Measurements from ENCODE around the gene RHOBTB3.
"Not testable (repeated sequence)": the region's sequence is repeated elsewhere in the genome, so short reads cannot be mapped to it uniquely, and the experiment has no call there.

The RHOBTB3 gene

GRCh38 chr5:95713246-95713645, 17.9 kb upstream of the RHOBTB3 start:
- not testable (repeated sequence) for DNase-seq (ENCODE audit: low read depth, low spot score)

GRCh38 chr5:95713960-95714710, 17.0 kb upstream of the RHOBTB3 start:
- no peak for DNase-seq (ENCODE audit: low read depth, low spot score)

GRCh38 chr5:95715799-95716461, 15.2 kb upstream of the RHOBTB3 start:
- DNase-seq (ENCODE audit: low read depth, low spot score), result no peak

- DNase-seq (ENCODE audit: low read depth, low spot score), result no peak
These were observed 13.7 kb upstream of the RHOBTB3 start for GRCh38 chr5:95717439-95717838.

- no peak for DNase-seq (ENCODE audit: low read depth, low spot score)
These were observed 12.9 kb upstream of the RHOBTB3 start for GRCh38 chr5:95718203-95718602.

- DNase-seq (ENCODE audit: low read depth, low spot score), result no peak
These were observed 12.4 kb upstream of the RHOBTB3 start for GRCh38 chr5:95718738-95719137.

GRCh38 chr5:95720094-95720786, 10.9 kb upstream of the RHOBTB3 start:
- DNase-seq (ENCODE audit: low read depth, low spot score), result no peak

GRCh38 chr5:95721582-95722295, 9.4 kb upstream of the RHOBTB3 start:
- no peak for DNase-seq (ENCODE audit: low read depth, low spot score)

GRCh38 chr5:95723632-95724369, 7.3 kb upstream of the RHOBTB3 start:
- DNase-seq (ENCODE audit: low read depth, low spot score), result no peak

- DNase-seq (ENCODE audit: low read depth, low spot score), result no peak
These were observed 5.9 kb upstream of the RHOBTB3 start for GRCh38 chr5:95725071-95725820.

GRCh38 chr5:95725937-95726810, 5.0 kb upstream of the RHOBTB3 start:
- DNase-seq (ENCODE audit: low read depth, low spot score), result no peak

GRCh38 chr5:95726811-95727763, 4.0 kb upstream of the RHOBTB3 start:
- no peak for DNase-seq (ENCODE audit: low read depth, low spot score)

- no peak for DNase-seq (ENCODE audit: low read depth, low spot score)
These were observed 3.4 kb upstream of the RHOBTB3 start for GRCh38 chr5:95727764-95728191.

GRCh38 chr5:95728494-95729114, 2.5 kb upstream of the RHOBTB3 start:
- DNase-seq (ENCODE audit: low read depth, low spot score), result no peak

- DNase-seq (ENCODE audit: low read depth, low spot score), result no peak
These were observed 1.8 kb upstream of the RHOBTB3 start for GRCh38 chr5:95729115-95730010.

GRCh38 chr5:95730011-95730700, 980 bp upstream of the RHOBTB3 start:
- no peak for DNase-seq (ENCODE audit: low read depth, low spot score)
